Keratinocyte (primary cell): ENCODE data around the gene PALS2. TPM values are rescaled to one million over a fixed set of nuclear protein-coding genes. Genes with fewer than 3 reads are reported as not detected.

Source experiments
- DNase-seq: peaks from one replicate; pipeline ENCODE4 v3.0.0-alpha.2; 2011; ENCODE audit warnings: low read depth, missing footprints, low spot score
- FAIRE-seq: peaks from 2 replicates; lab custom pipeline; 2011; peaks lifted over from hg19 to GRCh38; lab: Jason Lieb, UNC
- H2AFZ ChIP-seq: 2 replicates; pipeline ENCODE4 v1.6.0; 2012; ENCODE audit warnings: low read length, control low read depth, inconsistent platforms; ENCODE audit not compliant: control insufficient read depth
- H3K27ac ChIP-seq: 2 replicates; pipeline ENCODE4 v1.5.1; 2011; ENCODE audit warnings: low read length; ENCODE audit not compliant: control insufficient read depth, insufficient read depth
- H3K27me3 ChIP-seq: 3 replicates; pipeline ENCODE4 v1.6.0; 2011; ENCODE audit warnings: low read length; ENCODE audit not compliant: control insufficient read depth, insufficient read depth; ENCODE audit errors: extremely low read depth
- H3K36me3 ChIP-seq, 2 experiments: 2 replicates in 1 of 2; 3 replicates in 1 of 2; pipeline ENCODE4 v1.5.1; 2011; ENCODE audit warnings: low read length in 2 of 2, mild to moderate bottlenecking in 1 of 2; ENCODE audit not compliant: control insufficient read depth in 2 of 2, insufficient read depth in 2 of 2; ENCODE audit errors: extremely low read depth in 1 of 2
- H3K4me1 ChIP-seq: 3 replicates; pipeline ENCODE4 v1.5.1; 2011; ENCODE audit warnings: low read length; ENCODE audit not compliant: control insufficient read depth, insufficient read depth; ENCODE audit errors: extremely low read depth
- H3K4me2 ChIP-seq: 3 replicates; pipeline ENCODE4 v1.6.0; 2011; ENCODE audit warnings: low read depth, low read length; ENCODE audit not compliant: control insufficient read depth, insufficient read depth; ENCODE audit errors: extremely low read depth
- H3K4me3 ChIP-seq, 3 experiments: fragments of 200-600 bp in 1 of 3; sonication (generic) in 1 of 3; 2 replicates in 2 of 3; 3 replicates in 1 of 3; pipeline ENCODE4 v1.5.1; 2011 to 2016; ENCODE audit warnings: low read length in 3 of 3, mild to moderate bottlenecking in 3 of 3, control low read depth in 2 of 3, inconsistent platforms in 1 of 3, low read depth in 1 of 3, mixed read lengths in 1 of 3, mixed run types in 1 of 3, moderate library complexity in 1 of 3; ENCODE audit not compliant: control insufficient read depth in 2 of 3, insufficient read depth in 2 of 3; ENCODE audit errors: extremely low read depth in 1 of 3
- H3K79me2 ChIP-seq: 2 replicates; pipeline ENCODE4 v1.6.0; 2012; ENCODE audit warnings: low read length; ENCODE audit not compliant: control insufficient read depth, insufficient read depth
- H3K9ac ChIP-seq: 3 replicates; pipeline ENCODE4 v1.6.0; 2011; ENCODE audit warnings: low read length; ENCODE audit not compliant: control insufficient read depth, insufficient read depth; ENCODE audit errors: extremely low read depth
- H3K9me1 ChIP-seq: 3 replicates; pipeline ENCODE4 v1.6.0; 2011; ENCODE audit warnings: low read length; ENCODE audit not compliant: control insufficient read depth, insufficient read depth; ENCODE audit errors: extremely low read depth
- H3K9me3 ChIP-seq: 2 replicates; pipeline ENCODE4 v1.5.1; 2012; ENCODE audit warnings: low read depth, low read length; ENCODE audit not compliant: control insufficient read depth
- H4K20me1 ChIP-seq: 3 replicates; pipeline ENCODE4 v1.6.0; 2011; ENCODE audit warnings: low read length; ENCODE audit not compliant: control insufficient read depth, insufficient read depth; ENCODE audit errors: extremely low read depth
- CTCF ChIP-seq, 3 experiments: IDR thresholded peaks in 1 of 3; conservative IDR thresholded peaks in 1 of 3; optimal IDR thresholded peaks in 1 of 3; 2 replicates in 2 of 3; 3 replicates in 1 of 3; pipeline versions ENCODE3 to v1.5.1; 2011; ENCODE audit warnings: low read length in 3 of 3, mild to moderate bottlenecking in 3 of 3, moderate library complexity in 2 of 3, control low read depth in 1 of 3, inconsistent platforms in 1 of 3; ENCODE audit not compliant: insufficient read depth in 2 of 3; ENCODE audit errors: extremely low read depth in 1 of 3
- EZH2 ChIP-seq: IDR thresholded peaks from one replicate; pipeline ENCODE4 v1.6.1; 2012; ENCODE audit warnings: inconsistent platforms, mild to moderate bottlenecking, low read length, moderate library complexity
- dilution Hi-C: fragments of 300-500 bp; cut with MboI; formaldehyde crosslinking; loops from one replicate; pipeline ENCODE4 v1.7.0; 2020; ENCODE audit warnings: low sequenced_read_pairs; ENCODE audit not compliant: extremely low pct_ligation_motif_present
- polyA plus RNA-seq, 5 experiments: library from polyadenylated mRNA; depleted of rRNA in 3 of 5; stranded (reverse) in 3 of 5; stranded (forward) in 1 of 5; unstranded in 1 of 5; fragments of >200 nt; gene quantifications; 1 replicate in 1 of 5; 2 replicates in 3 of 5; 3 replicates in 1 of 5; pipeline versions ENCODE4 v1.2.1 to v1.2.3, GENCODE V29; 2011 to 2012; ENCODE audit warnings: missing spikeins in 2 of 5, low read depth in 1 of 5, low replicate concordance in 1 of 5

The PALS2 gene
- polyA plus RNA-seq, 1 donor (not counting 4 experiments of a cell fraction or from before 2014, with no cell fraction given), result 16.0 TPM

GRCh38 chr7:24536682-24537081, 36.6 kb upstream of the PALS2 start:
- Histone ChIP-seq H3K9ac (no peak overlapping the region), H2AFZ (no peak overlapping the region), H3K9me3 (no peaks in the 10 kb centered on the region), H3K9me1 (no peaks in the 10 kb centered on the region), H3K4me2 (no peak overlapping the region), H3K36me3 (no peaks in the 10 kb centered on the region), H3K4me3 (no peak overlapping the region), H3K27me3 (no peaks in the 10 kb centered on the region), H3K79me2 (no peaks in the 10 kb centered on the region), H3K4me1 (no peaks in the 10 kb centered on the region), H3K27ac (no peak overlapping the region), H4K20me1 (no peaks in the 10 kb centered on the region)
- DNase-seq (no peak), FAIRE-seq (no peak)
- TF ChIP-seq CTCF (optimal IDR thresholded peaks at IDR 0.05 in 1 of 3, IDR thresholded peaks at IDR 0.05 in 1 of 3, conservative IDR thresholded peaks at IDR 0.05 in 1 of 3; ENCODE audit: extremely low read depth in 1 of 3, insufficient read depth in 2 of 3, low read length in 3 of 3) (no peak), EZH2 (no peak)
- dilution Hi-C loops, result no loop called here

GRCh38 chr7:24540956-24541355, 32.3 kb upstream of the PALS2 start:
- no peak overlapping the region for H2AFZ ChIP-seq
- no peaks in the 10 kb centered on the region for H3K79me2 ChIP-seq
- no peak for FAIRE-seq
- H4K20me1 ChIP-seq, result no peaks in the 10 kb centered on the region
- dilution Hi-C loops, result no loop called here
- no peaks in the 10 kb centered on the region for H3K4me1 ChIP-seq
- H3K9ac ChIP-seq, result no peak overlapping the region
- DNase-seq, result no peak
- H3K27ac ChIP-seq, result no peak overlapping the region
- no peaks in the 10 kb centered on the region for H3K9me1 ChIP-seq
- TF ChIP-seq EZH2 (no peak), CTCF (optimal IDR thresholded peaks at IDR 0.05 in 1 of 3, IDR thresholded peaks at IDR 0.05 in 1 of 3, conservative IDR thresholded peaks at IDR 0.05 in 1 of 3; ENCODE audit: extremely low read depth in 1 of 3, insufficient read depth in 2 of 3, low read length in 3 of 3) (no peak)
- H3K4me3 ChIP-seq, result no peak overlapping the region
- H3K9me3 ChIP-seq, result no peaks in the 10 kb centered on the region
- H3K27me3 ChIP-seq, result no peaks in the 10 kb centered on the region
- no peak overlapping the region for H3K4me2 ChIP-seq
- H3K36me3 ChIP-seq, result no peaks in the 10 kb centered on the region
